Measurements from ENCODE around the gene CIC.
A peak's percentile ranks its signal among the peaks of the same experiment; 100 is the strongest.

CIC gene

DNA sequence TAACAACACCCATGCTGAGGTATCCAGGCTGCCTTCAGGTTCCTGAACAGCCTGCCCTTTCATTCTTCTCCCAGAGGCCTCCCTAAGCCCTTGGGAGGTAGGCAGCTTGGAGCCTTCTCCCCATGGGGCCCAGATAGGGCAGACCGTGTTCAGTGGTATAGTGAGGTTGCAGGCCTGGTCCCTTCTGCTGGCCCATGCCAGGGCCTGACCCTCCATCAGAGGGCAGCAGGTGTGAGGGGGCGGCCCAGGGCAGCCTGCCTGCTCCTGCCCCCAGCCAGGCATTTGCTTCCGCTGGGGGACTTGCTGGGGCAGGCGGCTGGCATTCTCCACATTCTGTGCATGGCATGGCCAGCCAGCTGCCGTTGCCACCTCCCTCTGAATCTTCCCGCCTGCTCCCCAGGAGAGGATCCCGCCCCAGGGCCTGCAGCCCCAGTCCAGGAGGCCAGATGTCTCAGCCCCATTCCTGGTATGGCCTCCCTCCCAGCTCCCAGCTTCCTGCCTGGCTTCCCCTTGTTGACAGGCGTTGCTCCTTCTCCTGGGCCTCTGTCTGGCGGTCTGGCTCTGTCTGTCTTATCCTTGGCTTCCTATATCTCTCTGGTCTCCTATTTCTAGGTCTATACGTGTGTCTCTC, 8.9 kb downstream of the CIC start:
- no peak for DNase-seq (ENCODE audit: low read depth)

DNA sequence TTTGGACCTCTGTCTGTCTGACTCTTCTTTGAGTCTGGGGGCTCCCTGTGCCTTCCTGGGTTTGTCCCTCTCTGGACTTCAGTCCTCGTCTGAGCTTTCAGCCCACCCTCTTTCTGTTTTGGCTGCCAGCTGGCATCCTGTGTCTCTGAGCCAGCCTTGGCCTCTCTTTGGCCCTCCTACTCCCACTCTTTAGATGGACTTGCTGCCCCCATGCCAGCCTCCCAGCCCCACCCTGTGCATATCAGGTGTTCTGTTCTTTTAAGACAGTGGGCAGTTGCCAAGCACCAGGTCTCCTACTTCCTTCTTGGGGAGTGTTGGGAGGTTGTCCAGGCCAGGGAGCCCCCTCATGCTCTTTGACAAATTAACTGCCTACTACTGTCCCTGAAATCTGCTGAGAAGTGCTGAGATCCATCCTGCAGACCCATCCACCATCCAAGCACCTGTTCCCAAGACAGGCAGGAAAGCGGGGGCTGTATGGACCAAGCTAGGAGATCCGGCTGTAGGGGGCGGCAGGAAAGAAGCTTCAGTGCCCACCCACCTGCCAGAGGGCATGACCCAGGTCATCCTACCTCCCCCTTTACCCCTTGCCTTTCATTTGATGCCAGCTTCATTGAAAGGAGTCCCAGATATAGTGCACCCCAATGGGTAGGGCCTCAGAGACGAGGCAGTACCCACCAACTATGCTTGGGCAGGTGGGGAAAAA, 9.6 kb downstream of the CIC start:
- DNase-seq (ENCODE audit: low read depth) = no peak

DNA sequence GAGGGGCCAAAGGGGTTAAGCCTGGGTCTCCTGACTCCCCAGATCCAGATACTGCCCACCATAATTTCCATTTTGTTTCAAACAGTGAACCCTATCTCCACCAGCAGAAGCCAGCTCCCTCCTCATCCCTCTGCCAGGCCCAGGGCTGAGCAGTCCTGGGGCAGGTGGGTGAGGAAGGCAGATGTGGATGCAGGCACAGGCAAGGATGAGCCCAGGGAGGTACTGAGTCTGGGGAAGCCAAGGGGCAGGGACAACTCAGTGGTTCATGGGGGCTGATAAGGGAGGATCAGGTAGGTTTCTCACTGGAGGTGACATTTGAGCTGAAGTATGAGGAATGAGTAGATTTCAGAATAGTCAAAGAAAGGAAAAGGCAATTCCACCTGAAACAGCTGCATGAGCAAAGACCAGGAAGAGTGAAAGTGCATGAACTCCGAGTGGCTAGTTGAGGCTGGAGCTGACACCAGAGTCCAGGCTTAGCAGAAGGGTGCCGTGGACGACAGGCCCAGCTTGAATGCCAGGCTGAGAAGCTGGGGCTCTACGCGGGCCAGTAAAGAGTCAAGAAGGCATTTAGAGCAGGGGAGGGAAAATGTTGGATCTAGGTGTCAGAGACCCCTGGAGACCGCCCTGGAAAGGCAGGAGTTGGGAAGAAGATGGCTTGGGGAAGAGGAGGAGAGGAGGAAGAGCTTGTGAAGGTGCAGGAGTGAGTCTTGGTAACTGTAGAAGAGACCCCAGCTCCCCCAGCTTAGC, 10.3 kb downstream of the CIC start:
- no peak for DNase-seq (ENCODE audit: low read depth)

DNA sequence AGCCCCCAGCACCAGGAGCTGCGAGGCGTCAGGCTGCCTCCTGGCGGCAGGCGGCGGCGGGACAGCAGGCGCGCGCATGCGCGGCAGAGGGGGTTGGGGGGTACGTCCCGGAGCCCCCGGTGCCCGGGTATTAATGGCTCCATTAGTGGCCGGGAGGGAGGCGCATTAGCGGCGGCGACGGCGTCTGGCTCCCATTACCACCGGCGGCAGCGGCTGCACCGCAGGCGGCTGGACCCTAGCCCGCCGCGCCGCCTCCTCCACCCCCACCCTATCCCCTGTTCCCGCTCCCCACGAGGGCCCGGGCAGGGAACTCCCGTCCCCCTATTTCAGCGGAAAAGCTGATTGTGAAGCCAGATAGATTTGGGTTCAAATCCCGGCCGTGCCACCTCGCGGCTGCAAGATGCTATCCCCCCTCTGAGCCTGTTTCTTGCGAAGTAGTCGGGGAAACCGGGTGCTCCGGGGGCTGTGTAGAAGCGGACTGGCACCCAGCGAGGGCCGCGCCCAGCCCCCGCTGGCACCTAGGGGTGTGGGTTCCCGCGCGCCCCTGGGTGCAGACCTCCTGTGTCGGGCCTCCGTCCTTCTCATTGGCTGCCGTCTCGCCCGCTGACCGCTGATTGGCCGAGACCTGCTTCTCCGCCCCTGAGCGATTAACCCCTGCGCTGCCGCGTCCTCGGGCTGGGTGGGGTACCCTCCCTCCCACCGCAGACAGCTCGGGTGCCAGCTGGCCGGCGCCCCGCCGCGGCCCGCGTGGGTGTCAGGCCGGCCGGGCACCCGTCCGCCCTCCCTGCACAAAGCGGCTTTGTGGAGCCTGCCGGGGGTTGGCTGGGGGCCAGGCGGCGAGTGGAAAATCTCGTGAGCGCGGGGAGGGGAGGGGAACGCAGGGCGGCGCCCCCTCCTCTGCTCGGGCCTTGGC, 11.1 kb downstream of the CIC start:
- DNase-seq (ENCODE audit: low read depth) = peak; percentile 78

DNA sequence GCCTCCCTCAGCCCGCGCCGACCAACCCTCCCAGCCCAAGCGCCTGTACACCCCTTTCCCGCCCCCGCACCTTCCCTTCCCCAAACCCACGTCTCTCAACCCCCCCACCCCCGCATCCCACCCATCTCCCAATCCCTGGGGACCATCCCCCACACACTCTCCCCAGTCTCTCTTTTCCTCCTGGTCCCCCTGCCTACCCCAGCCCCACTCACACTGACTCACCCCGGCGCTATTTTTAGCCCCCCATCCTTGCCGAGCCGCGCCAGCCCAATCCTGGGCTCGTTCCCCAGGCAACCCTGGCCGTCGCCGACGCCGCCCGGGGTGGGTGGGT, 11.7 kb downstream of the CIC start:
- no peak for DNase-seq (ENCODE audit: low read depth)

DNA sequence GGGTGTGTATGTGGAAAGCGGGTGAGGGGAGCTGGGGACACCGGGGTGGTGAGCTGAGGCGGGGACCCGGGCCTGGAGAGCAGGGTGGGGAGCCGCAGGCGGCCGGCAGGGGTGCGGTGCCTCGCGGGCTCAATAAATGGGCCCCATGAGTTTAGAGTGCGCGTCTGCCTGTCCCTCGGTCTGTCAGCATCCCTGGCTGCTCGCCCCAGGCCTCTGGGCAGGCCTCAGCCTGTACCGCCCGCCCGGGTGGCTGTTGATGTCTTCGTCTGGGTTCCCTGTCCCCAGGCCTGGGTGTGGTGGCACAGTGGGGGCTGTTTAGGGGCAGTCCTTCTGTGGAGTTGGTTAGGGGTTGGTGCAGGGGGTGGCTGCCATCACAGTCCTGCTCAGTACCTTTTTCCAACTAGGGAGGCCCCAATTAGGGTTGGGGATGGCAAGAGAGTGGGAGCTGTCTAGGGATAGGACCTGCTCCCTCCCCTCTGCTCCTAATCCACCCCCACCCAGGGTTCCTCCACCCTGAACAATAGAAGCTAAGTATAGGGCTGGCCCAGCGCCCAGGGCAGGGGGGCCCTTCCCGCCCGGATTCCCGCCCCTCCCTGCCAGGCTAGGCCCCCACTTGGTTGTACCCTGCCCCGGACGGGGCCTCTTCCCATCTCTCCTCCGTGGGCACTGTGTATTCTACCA, 12.2 kb downstream of the CIC start:
- no peak for DNase-seq (ENCODE audit: low read depth)

DNA sequence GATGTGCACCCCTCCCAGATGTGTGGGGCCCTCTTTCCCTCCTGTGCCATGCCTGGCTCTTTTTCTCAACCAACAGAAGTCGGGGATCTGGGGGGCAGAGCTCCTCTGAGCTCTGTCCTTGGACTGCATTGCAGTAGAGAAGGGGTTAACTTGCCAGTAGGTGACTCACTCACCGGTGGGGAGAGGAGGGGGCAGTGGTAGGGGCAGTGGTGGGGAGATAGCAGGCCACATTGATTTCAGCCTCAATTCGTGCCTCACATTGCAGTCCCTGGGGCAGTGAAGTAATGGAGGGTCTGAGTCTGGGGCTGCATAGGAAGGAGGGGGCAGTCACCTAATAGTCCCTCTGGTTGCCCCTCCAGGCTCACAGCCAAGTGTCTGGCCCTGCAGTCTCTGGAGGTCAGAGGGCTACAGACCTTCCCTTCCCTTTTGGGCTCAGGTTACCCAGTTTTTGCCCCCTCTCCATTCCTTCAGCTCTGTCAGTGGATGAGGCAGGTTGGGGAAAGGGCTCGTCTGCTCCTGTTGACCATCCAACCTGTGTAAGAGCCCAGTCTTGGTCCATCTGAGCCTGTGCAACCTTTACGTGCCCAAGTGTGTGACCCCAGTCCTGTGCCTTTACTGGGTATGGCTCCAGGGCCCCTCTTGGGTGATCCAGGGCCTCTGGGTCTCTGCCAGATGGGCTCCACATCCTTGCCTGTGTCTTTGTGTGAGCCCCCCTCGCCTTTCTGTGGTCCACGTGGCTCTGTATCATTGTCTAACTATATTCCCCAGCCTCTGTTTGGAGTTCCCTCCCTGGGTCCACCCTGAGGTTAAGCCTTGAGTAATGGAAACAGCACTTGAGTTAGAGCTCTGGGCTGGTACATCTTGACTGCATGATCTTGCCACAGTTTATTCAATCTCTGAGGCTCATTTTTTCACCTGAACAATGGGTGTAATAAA, 13.0 kb downstream of the CIC start:
- DNase-seq (ENCODE audit: low read depth) = no peak

DNA sequence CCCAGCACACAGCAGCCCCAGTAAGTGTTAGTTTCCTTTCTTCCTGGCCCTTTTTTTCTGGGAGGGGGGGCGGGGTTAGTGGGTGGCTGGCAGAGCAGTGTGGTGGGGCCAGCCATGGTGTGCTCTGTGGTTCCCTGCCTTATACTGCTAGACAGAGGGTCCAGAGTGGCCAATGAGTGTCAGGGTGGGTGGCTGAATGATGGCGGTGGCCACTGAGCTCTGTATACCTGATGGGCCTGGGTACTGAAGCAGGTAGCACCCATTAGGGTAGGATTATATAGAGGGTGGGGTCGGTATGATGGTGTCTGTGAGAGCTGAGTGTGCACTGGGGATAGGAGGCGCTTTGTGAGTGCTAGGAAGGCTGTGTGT, 13.8 kb downstream of the CIC start:
- DNase-seq (ENCODE audit: low read depth) = no peak

DNA sequence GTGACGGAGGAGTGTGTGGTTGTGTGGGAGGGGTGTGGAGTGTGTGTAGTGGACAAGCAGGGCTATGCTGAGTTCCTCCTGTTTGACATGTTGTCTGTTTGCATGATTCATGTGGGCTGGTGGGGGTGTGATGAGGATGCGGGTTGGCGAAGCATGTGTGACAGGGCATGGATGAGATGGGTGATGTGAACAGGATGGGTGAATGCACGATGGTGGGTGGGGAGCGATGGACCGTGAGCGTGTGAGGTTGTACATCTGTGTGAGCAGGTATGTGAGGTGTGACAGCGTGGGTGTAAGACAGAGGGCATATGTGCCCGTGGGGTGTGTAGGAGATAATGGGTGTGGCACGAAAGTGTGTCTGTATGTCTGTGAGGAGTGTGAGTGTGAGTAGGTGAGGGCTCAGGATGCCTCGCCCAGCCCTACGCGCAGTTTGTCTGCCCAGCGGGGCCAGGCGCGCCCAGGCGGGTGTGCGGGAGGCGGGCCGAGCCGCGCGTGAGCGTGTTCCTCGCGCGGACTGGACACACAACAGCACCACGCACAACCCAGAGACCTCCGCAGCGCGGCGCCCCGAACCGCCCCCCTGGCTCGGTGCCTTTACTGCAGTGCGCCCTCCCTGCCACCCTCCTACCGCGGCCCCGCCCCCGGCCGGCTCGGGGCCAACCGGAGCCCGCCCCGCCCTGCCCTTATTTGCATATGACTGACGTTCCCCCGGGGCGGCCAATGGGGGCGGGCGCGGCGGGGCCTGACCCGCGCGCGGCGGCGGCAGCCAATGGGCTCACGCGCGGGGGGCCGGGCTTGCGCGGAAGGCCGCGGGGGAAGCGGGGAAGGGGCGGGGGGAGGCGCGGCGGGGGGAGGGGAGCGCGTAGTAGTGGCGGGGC, 14.4 kb downstream of the CIC start:
- peak; percentile 96 for DNase-seq (ENCODE audit: low read depth)

DNA sequence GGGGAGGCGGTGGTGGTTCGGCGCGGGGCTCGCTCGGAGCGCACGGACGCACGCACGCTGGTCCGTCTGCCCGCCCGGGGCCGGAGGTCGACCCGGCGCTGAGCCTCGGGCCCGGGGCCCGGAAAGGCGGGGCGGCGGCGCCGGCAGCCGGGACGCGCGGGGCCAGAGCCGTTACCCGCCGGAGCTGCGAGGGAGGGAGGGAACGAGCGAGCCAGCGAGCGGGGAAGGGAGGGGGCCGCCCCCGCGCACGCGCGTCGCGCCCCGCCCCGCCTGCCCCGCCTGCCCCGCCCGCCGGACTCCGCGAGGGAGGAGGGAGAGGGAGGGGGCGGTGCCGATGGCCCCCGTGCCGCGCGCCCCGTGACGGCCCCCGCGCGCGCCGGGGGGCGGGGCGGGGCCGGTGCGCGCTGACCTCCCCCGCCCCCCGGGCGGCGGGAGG, 15.0 kb downstream of the CIC start:
- peak; percentile 77 for DNase-seq (ENCODE audit: low read depth)

DNA sequence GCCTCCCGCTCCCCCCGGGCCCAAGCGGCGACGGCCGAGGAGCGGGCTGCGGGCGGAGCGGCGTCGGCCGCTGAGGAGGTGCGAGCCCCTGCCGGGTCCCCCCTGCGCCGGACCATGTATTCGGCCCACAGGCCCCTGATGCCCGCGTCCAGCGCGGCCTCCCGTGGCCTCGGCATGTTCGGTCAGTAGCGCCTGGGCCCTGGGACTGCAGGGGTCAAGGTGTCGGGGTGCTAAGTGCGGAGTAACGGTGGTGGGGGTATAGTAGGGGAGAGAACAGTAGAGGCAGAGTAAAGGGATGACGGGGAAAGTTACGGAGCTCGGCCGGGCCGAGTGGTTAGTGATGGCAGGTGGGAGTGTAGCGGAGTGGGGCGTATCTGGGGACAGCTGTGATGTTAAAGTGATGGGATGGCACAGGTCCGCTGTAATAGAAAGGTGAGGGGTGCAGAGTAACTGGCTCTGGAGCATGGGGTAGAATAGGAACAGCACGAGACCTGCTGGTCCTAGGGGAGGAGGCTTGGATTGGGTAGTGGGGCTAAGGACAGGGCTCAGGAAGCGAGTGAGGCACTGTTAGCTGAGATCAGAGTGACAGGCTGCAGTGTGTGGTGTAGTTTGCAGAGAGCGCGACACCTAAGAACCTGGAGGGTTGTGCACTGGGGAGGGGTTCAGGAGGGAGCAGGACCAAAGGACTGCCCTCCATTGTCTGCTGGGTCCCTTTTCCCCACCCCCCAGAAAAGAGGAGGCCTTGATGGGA, 15.7 kb downstream of the CIC start:
- DNase-seq (ENCODE audit: low read depth) = no peak

DNA sequence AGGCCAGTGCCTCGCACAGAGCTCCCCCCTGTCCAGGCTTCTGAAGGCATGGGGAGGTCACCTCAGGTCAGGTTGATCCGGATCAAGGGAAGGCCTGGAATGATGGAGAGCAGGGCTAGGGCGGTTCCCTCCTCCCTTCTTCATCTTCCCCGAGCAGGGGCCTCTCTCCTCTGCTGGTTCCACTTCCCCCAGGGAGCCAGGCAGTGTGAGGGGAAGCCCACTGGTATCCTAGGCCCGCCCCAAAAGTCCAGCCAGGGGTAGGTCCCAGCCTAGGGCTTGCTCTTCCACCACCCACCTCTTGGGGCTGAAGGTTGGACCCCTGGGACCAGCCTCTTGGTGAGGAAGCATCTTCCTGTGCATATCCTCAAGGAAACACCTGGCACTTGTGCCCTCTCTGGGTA, 16.5 kb downstream of the CIC start:
- DNase-seq (ENCODE audit: low read depth) = no peak

DNA sequence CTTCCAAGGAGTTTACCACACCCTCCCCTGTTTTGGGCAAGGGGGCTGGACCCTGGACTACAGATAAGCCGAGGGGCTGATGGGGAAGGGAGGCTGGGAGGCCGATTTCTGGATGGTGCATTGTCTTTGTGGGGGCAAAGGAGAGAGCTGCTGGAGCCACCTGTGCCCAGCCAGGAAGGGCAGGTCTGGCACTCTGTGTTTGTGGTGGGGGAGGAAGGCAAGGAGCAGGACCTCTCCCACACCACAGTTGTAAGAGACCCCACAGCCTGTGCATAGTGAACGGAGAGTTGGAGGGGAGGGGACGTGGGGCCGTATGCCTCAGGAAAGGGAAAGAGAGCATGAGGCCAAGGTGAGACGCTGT, 16.9 kb downstream of the CIC start:
- no peak for DNase-seq (ENCODE audit: low read depth)

DNA sequence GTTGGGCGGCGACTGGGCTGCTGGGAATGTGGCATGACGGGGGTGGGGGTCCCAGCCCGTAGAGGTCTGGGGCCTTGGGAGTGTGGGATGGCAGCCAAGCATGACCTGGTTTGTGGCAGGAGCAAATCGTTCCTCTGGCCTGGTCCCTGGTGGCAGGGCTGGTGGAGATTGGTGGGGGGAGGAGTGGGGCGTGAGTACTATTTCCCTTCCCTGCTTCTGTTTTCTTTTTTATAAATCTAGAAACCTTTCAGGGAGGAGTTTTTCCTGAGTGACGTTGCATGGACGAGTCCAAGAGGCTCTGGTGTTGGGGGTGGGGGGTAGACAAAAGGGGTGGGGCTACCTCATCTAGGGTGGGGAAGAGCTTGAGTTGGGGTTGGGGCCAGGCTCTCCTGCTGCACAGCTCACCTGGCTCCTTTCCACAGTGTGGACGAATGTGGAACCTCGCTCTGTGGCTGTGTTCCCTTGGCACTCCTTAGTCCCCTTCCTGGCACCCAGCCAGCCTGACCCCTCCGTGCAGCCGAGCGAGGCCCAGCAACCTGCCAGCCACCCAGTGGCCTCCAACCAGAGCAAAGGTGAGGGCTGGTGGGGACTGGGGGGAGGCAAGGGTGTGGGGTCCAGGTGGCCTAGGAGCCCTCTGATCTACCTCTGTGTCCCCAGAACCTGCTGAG, 17.4 kb downstream of the CIC start:
- no peak for DNase-seq (ENCODE audit: low read depth)

DNA sequence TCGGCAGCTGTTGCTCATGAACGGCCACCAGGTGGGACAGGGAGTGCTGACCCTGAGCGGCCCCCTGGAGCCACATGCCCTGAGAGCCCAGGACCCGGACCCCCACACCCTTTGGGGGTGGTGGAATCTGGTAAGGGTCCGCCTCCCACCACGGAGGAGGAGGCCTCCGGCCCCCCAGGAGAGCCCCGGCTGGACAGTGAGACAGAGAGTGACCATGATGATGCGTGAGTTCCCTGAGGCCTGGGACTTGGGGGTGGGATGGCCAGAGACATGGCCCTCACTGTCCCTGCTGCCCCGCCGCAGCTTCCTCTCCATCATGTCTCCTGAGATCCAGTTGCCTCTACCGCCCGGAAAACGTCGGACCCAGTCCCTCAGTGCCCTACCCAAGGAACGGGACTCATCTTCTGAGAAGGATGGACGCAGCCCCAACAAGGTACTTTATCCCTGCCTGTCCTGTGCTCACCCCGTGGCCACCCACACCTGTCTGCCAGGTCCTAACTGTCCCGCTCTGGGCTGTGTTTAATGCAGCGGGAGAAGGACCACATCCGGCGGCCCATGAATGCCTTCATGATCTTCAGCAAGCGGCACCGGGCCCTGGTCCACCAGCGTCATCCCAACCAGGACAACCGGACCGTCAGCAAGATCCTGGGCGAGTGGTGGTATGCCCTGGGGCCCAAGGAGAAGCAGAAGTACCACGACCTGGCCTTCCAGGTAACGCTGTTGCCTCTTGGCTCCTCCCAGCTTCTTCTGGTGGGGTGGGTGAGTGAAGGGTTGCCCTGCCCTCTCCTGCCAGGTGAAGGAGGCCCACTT, 18.2 kb downstream of the CIC start:
- DNase-seq (ENCODE audit: low read depth) = no peak

DNA sequence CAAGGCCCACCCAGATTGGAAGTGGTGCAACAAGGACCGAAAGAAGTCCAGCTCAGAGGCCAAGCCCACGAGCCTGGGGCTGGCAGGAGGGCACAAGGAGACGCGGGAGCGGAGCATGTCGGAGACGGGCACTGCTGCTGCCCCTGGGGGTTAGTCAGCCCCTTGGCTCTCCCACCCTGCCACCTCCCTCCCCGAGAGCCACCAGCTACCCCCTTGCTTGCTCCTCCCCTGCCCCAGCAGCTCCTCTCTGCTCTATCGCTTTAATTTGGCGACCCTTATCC, 18.7 kb downstream of the CIC start:
- DNase-seq (ENCODE audit: low read depth) = no peak

DNA sequence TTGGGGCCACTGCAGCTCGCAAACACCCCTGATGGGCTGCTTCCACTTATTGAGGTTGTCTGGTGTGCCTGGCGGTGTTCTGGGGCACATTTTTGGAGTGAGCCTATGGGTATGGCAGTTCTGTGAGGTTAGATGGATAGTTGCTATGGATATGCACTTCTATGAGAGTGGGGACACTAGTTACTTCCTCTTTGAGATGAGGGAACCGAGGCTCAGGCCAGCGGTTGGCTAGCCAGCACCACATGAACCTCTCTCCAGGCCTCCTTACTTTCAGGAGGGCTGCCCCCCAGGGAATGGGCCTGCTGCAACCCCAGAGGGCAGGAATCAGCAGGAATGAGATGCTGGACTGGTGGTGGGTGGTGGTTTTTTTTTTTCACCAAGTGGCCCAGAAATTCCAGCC, 19.3 kb downstream of the CIC start:
- no peak for DNase-seq (ENCODE audit: low read depth)

Data from activated T-cell treated with anti-CD3 and anti-CD28 coated beads for 1 hour (primary cell).